LNCaP clone FGC (cell line): ENCODE measurements around the gene TBX4.

Experiments used
- DNase-seq: peaks from one replicate; pipeline ENCODE4 v3.0.0-alpha.2; 2011; ENCODE audit warnings: low read depth
- H3K4me3 ChIP-seq: 2 replicates; pipeline ENCODE4 v1.5.1; 2011; ENCODE audit warnings: mild to moderate bottlenecking, low read depth, low read length, control low read depth
- TF ChIP-seq, protein P1 (sequence below): IDR thresholded peaks from 2 replicates; pipeline ENCODE4 v1.5.1; 2012; ENCODE audit warnings: mild to moderate bottlenecking; ENCODE audit not compliant: control insufficient read depth, insufficient read depth; ENCODE audit errors: extremely low read depth

The TBX4 gene

DNA sequence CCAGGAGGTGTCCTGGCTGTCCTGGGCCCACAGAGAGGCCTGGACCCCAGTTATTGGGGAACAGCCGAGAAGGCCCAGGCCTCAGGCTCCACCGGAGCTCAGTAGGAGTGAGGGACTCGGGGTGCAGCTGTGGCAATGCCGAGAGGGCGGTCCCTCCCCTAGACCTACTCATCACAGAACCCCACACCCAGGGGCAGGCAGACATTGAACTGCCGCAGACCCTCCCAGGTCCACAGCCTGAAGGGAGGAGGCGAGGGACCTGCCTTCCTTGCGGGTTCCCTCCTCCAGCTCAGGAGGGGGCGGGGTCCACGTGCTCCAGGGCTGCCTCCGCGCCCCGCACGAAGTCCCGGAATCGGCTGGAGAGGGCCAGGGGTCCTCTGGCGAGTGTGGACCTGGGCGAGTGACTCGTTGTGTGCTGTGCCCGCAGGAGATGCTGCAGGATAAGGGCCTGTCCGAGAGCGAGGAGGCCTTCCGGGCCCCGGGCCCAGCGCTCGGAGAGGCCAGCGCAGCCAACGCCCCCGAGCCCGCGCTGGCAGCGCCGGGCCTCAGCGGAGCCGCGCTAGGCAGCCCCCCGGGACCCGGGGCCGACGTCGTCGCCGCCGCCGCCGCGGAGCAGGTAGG is 3.9 kb downstream of the TBX4 start:
- TF ChIP-seq, protein P1, sequence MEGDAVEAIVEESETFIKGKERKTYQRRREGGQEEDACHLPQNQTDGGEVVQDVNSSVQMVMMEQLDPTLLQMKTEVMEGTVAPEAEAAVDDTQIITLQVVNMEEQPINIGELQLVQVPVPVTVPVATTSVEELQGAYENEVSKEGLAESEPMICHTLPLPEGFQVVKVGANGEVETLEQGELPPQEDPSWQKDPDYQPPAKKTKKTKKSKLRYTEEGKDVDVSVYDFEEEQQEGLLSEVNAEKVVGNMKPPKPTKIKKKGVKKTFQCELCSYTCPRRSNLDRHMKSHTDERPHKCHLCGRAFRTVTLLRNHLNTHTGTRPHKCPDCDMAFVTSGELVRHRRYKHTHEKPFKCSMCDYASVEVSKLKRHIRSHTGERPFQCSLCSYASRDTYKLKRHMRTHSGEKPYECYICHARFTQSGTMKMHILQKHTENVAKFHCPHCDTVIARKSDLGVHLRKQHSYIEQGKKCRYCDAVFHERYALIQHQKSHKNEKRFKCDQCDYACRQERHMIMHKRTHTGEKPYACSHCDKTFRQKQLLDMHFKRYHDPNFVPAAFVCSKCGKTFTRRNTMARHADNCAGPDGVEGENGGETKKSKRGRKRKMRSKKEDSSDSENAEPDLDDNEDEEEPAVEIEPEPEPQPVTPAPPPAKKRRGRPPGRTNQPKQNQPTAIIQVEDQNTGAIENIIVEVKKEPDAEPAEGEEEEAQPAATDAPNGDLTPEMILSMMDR = no peak
- DNase-seq = no peak
- no peak overlapping the region for H3K4me3 ChIP-seq

DNA sequence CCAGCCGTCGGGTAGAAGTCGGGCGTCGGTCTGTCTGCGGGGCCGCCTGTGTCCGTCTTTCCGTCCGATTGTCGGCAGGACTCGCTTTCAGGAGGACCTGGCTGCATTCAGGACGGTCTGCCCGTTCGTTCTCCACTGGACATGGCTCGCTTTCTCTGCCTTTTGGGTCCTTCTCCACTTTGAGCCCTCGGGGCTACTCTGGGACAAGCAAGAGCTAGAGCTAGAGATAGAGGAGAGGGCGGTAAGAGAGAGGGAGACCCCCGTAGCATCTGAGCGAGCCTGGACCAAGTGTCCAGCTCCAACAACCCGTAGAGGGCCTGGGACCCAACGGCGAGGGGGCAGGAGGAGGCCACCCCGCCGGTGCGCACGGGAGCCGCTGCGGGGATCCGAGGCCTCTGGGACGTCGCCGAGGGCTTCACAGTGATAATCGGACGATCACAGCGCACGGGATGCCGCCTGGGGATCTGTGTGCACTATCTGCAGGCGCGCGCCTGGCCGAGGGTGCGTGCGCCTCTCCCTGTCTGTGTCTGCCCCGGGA is 4.5 kb downstream of the TBX4 start:
- TF ChIP-seq, protein P1 = no peak
- no peak overlapping the region for H3K4me3 ChIP-seq

DNA sequence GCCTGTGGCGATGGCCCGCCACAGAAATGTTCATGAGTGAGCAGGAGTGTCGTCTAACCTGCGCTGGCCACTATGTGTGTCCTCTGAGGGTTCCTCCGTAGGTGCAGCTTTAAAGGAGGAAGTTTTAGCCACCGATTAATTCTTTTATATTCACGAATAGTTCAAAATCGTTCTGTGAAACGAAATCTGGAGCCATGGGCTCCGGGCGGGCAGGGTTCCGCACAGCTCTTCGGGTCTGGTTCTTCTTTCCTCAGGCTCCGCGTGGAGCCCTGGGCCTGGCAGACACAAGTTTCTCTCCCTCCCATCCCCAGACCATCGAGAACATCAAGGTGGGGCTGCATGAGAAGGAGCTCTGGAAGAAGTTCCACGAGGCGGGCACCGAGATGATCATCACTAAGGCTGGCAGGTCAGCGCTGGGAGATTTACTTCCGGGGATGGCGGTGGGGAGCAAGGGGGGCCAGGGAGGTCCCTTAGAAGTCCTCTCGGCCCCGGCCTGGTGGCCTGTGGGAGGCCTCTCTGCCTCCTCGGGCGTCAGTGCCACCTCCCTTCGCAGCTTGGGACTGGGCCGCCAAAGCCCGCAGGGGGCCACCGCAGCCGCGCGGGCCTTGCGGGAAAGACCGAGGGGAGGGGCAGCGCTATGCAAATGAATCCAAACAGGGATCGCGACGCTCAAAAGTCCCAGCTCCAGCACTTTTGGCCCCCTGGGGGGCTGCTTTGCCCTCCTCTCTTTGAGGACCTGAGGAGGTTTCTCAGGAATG is 5.2 kb downstream of the TBX4 start:
- TF ChIP-seq, protein P1 = no peak
- no peak overlapping the region for H3K4me3 ChIP-seq
- no peak for DNase-seq

More for the DNA sequence above, 4.5 kb downstream of the TBX4 start:
- DNase-seq = no peak

DNA sequence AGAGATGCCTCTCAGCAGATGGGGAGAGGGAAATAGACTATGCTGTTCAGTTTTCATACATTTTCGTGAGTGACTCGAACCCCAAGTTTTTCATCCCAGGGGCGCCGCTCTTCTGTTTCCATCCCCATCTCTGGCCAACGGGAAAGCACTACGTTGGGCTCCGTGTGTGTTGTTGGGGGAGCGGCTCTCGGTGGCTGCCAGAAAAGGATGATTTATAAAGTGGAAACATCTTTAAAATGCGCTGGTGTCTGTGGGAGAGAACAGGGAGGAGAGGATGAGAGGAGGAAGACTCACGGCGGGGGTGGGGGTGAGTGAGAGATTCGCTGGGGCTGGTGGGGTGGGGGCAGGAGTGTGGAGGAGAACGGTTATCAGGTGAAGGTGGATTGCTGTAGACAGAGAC is 5.8 kb downstream of the TBX4 start:
- DNase-seq = no peak
- TF ChIP-seq, protein P1 = no peak
- H3K4me3 ChIP-seq = no peak overlapping the region

DNA sequence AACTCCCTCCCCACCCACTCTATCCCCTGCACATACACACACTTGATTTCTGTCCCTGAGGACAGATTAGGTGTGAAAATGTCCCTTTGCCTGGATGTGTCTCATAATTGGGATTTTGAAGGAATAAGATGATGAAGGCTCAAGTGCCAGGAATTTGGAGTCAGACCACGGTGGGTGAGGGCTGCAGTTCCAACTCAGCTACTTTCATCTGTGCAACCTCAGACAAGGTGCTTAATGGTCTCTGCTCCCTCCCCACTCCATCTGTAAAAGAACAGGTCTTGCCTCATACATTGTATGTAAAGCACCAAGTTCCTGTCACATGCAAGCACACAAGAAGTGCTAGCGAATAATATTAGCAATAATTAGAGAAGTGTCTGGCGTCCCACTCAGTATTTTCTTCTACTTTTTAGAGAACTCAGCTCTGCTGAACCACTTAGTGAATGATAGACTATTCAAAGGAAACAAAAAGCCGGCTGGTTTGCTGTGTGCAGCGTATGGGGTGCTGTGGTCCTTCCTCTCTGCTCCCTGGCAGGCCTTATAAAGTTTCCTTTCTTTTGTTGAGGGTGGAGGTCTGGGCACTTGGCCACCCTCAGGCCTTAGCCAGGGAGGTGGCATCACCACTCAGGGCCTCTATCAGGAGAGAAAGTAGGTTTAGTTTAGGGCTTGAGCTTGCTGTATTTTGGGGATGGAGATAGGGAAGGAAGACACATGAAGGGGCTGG is 6.4 kb downstream of the TBX4 start:
- DNase-seq = no peak
- TF ChIP-seq, protein P1 = no peak
- H3K4me3 ChIP-seq = no peak overlapping the region

DNA sequence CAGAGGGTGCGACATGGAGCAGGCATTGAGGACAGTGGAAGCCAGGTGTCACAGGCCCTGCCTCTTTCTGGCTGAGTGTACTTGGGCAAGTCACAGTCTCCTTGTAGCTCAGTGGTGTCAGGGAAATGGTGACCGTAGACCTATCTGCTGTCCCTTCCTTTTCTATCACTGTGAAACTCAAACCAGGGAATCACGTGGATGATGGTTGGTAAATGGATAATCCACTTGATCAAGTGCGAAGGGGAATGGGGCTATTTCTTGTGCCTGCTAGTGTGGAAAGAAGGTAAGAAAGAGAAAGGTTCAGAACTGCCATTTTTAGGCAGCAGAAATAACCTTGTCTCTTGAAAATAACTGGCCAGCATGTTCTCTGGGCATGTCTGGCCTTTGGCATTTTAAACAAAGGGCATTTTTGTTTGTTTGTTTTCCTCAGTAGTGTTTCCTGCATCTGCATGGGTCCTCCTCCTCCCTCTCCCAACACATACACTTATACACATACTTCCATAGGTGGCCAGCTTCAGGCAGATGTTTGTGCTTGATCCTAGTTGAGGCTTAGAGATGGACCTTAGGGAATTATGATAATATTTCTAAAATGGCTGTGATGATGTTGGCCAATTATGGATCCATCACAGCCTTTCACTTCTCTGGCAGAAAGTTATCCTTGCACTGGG is 7.1 kb downstream of the TBX4 start:
- H3K4me3 ChIP-seq = no peak overlapping the region
- no peak for DNase-seq
- TF ChIP-seq, protein P1 = no peak
